GM23338 (cell line): ENCODE measurements around the gene USH1C. TPM values are rescaled to one million over a fixed set of nuclear protein-coding genes. Genes with fewer than 3 reads are reported as not detected.

Experiments
- ATAC-seq: fragments of 200-7000 bp; cut with Tn5 transposase; 3 replicates; pipeline ENCODE4 v1.9.1; 2020
- DNase-seq: peaks from one replicate; pipeline ENCODE4 v3.0.0-alpha.2; 2015; ENCODE audit warnings: low spot score
- H2AFZ ChIP-seq: fragments of 200-600 bp; sonication (generic); 2 replicates; pipeline ENCODE4 v1.8.0; 2016; ENCODE audit warnings: antibody characterized with exemption, mild to moderate bottlenecking, moderate library complexity
- H3F3A ChIP-seq: fragments of 200-600 bp; sonication (generic); replicated peaks from 2 replicates; pipeline ENCODE4 v1.8.0; 2017; ENCODE audit warnings: antibody characterized with exemption, mixed run types, low read depth
- H3K27ac ChIP-seq: fragments of 200-600 bp; sonication (generic); 2 replicates; pipeline ENCODE4 v1.6.1; 2016; ENCODE audit warnings: low read depth
- H3K27me3 ChIP-seq: fragments of 200-600 bp; sonication (generic); 2 replicates; pipeline ENCODE4 v1.8.0; 2016; ENCODE audit warnings: mild to moderate bottlenecking, mixed run types, moderate library complexity; ENCODE audit not compliant: insufficient read depth
- H3K36me3 ChIP-seq: fragments of 200-600 bp; sonication (generic); 2 replicates; pipeline ENCODE4 v1.8.0; 2016; ENCODE audit warnings: mild to moderate bottlenecking; ENCODE audit not compliant: insufficient read depth
- H3K4me1 ChIP-seq: fragments of 200-600 bp; sonication (generic); 2 replicates; pipeline ENCODE4 v1.8.0; 2016; ENCODE audit warnings: mild to moderate bottlenecking, moderate library complexity; ENCODE audit not compliant: insufficient read depth
- H3K4me2 ChIP-seq: fragments of 200-600 bp; sonication (generic); 2 replicates; pipeline ENCODE4 v1.7.1; 2017; ENCODE audit warnings: mixed run types
- H3K4me3 ChIP-seq: fragments of 200-600 bp; sonication (generic); 2 replicates; pipeline ENCODE4 v1.6.1; 2016; ENCODE audit warnings: mixed run types
- H3K79me2 ChIP-seq: fragments of 200-600 bp; sonication (generic); replicated peaks from 2 replicates; pipeline ENCODE4 v1.8.0; 2017; ENCODE audit warnings: mild to moderate bottlenecking; ENCODE audit not compliant: insufficient read depth
- H3K9me2 ChIP-seq: fragments of 200-600 bp; sonication (generic); 2 replicates; pipeline ENCODE4 v1.8.0; 2017; ENCODE audit not compliant: insufficient read depth
- H4K20me1 ChIP-seq: fragments of 200-600 bp; sonication (generic); replicated peaks from 2 replicates; pipeline ENCODE4 v1.8.0; 2017; ENCODE audit warnings: mild to moderate bottlenecking; ENCODE audit not compliant: insufficient read depth
- H3K27ac Mint-ChIP-seq: 2 replicates; pipeline ENCODE4 v1.8.0; 2020; ENCODE audit warnings: inconsistent platforms, mild to moderate bottlenecking, moderate library complexity, mixed read lengths
- H3K27me3 Mint-ChIP-seq: 3 replicates; pipeline ENCODE4 v1.8.0; 2022; ENCODE audit warnings: low read depth, mild to moderate bottlenecking, moderate library complexity, mixed read lengths, inconsistent platforms; ENCODE audit not compliant: insufficient read depth, poor library complexity
- H3K36me3 Mint-ChIP-seq: 3 replicates; pipeline ENCODE4 v1.8.0; 2021; ENCODE audit warnings: low read depth, mild to moderate bottlenecking, inconsistent platforms, moderate library complexity, mixed read lengths
- H3K4me1 Mint-ChIP-seq: 3 replicates; pipeline ENCODE4 v1.8.0; 2020; ENCODE audit warnings: mild to moderate bottlenecking, inconsistent platforms, mixed read lengths
- H3K4me3 Mint-ChIP-seq: 3 replicates; pipeline ENCODE4 v1.8.0; 2021; ENCODE audit warnings: moderate library complexity, mild to moderate bottlenecking, inconsistent platforms, mixed read lengths
- H3K9me3 Mint-ChIP-seq: 3 replicates; pipeline ENCODE4 v1.8.0; 2020; ENCODE audit warnings: moderate library complexity, mild to moderate bottlenecking, inconsistent platforms, mixed read lengths
- CREB1 ChIP-seq: fragments of 250-450 bp; sonication (Bioruptor Pico); IDR thresholded peaks from 2 replicates; pipeline ENCODE4 v1.5.0; 2020; ENCODE audit warnings: low read depth, mild to moderate bottlenecking, moderate library complexity
- EZH2phosphoT487 ChIP-seq: fragments of 200-600 bp; sonication (generic); IDR thresholded peaks from one replicate; pipeline ENCODE4 v1.8.1; 2018; ENCODE audit warnings: antibody characterized with exemption; ENCODE audit not compliant: unreplicated experiment
- JUNB ChIP-seq: IDR thresholded peaks from one replicate; pipeline ENCODE4 v1.6.1; 2016; ENCODE audit warnings: antibody characterized with exemption; ENCODE audit not compliant: unreplicated experiment
- ZNF114 ChIP-seq: fragments of 250-450 bp; sonication (Bioruptor Pico); IDR thresholded peaks from 2 replicates; pipeline ENCODE4 v1.5.0; 2020; ENCODE audit warnings: mild to moderate bottlenecking, moderate library complexity
- ZNF331 ChIP-seq: fragments of 250-450 bp; sonication (Bioruptor Pico); IDR thresholded peaks from 2 replicates; pipeline ENCODE4 v1.5.0; 2020; ENCODE audit warnings: low read depth, mild to moderate bottlenecking, moderate library complexity
- polyA plus RNA-seq: library from polyadenylated mRNA; unstranded; fragments of >200 nt; fragmentation: Nextera tagmentation; extraction: Ambion mirVana; gene quantifications from 2 replicates; pipeline ENCODE4 v1.2.1, GENCODE V29; 2016
- total RNA-seq: library from RNA; depleted of rRNA; stranded (reverse); fragments of >200 nt; shearing (Covaris generic); gene quantifications from 2 replicates; pipeline ENCODE4 v1.2.3, GENCODE V29; 2014
- TF ChIP-seq, protein P1 (sequence below): IDR thresholded peaks from one replicate; pipeline ENCODE4 v1.6.1; 2018; ENCODE audit warnings: antibody characterized with exemption; ENCODE audit not compliant: unreplicated experiment
- TF ChIP-seq, protein P2 (sequence below): IDR thresholded peaks from 2 replicates; pipeline ENCODE4 v1.6.1; 2016; ENCODE audit warnings: antibody characterized with exemption
- TF ChIP-seq, protein P3 (sequence below): fragments of 250-450 bp; sonication (Bioruptor Pico); IDR thresholded peaks from 2 replicates; pipeline ENCODE4 v1.5.0; 2020; ENCODE audit warnings: mild to moderate bottlenecking, moderate library complexity

The USH1C gene
- total and polyA plus RNA-seq, 2 experiments from 2014 or later = 1.3 to 1.8 TPM

DNA sequence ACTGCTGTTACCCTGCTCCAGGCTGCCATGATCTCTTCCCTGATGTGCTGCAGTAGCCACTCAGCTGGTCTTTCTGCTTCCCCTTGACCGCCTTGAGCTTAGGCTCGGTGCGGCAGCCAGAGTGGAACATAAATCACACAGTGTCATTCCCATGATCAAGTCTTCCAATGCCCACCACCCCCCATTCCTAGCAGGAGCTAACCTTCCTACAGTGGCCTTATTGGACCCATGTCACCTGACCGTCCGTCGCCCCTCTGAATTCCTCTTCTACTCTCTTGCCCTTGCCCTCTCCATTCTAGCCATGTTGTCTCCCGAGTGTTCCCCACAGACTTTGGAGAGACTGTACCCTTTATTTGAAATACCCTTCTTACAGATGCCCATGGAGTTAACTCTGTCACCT is 46.2 kb upstream of the USH1C start (continued):
- TF ChIP-seq, protein P1, sequence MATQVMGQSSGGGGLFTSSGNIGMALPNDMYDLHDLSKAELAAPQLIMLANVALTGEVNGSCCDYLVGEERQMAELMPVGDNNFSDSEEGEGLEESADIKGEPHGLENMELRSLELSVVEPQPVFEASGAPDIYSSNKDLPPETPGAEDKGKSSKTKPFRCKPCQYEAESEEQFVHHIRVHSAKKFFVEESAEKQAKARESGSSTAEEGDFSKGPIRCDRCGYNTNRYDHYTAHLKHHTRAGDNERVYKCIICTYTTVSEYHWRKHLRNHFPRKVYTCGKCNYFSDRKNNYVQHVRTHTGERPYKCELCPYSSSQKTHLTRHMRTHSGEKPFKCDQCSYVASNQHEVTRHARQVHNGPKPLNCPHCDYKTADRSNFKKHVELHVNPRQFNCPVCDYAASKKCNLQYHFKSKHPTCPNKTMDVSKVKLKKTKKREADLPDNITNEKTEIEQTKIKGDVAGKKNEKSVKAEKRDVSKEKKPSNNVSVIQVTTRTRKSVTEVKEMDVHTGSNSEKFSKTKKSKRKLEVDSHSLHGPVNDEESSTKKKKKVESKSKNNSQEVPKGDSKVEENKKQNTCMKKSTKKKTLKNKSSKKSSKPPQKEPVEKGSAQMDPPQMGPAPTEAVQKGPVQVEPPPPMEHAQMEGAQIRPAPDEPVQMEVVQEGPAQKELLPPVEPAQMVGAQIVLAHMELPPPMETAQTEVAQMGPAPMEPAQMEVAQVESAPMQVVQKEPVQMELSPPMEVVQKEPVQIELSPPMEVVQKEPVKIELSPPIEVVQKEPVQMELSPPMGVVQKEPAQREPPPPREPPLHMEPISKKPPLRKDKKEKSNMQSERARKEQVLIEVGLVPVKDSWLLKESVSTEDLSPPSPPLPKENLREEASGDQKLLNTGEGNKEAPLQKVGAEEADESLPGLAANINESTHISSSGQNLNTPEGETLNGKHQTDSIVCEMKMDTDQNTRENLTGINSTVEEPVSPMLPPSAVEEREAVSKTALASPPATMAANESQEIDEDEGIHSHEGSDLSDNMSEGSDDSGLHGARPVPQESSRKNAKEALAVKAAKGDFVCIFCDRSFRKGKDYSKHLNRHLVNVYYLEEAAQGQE = no peak

DNA sequence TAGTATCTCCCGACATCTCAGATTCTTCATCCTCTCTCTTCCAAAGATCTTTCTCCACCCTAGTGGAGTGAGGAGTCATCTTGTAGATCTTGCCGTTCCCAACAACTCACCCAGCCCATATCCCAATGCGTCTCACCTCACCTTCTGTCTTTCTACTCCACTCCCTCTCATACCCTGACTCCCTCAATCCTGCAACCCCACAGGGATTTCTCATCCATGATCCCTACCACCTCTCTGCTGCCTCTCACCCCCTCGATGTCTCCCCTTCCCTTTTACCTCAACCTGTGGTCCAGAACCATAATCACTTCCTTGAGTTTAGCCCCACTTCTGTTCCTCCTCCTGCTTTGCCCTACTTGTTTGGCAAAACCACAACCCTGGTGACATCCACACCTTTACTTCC is 44.5 kb upstream of the USH1C start:
- no peak for ATAC-seq
- Mint-ChIP-seq H3K27ac (no peak overlapping the region), H3K4me3 (no peak overlapping the region), H3K36me3 (no peaks in the 10 kb centered on the region), H3K4me1 (no peaks in the 10 kb centered on the region), H3K27me3 (peaks cover 2% of the 10 kb centered on the region), H3K9me3 (no peaks in the 10 kb centered on the region; the same call in 2 of the 3 replicates)
- H3K9me2 ChIP-seq = no peaks in the 10 kb centered on the region
- no peak for DNase-seq
- no peaks in the 10 kb centered on the region for H3F3A ChIP-seq
- no peaks in the 10 kb centered on the region for H3K4me1 ChIP-seq
- H3K4me2 ChIP-seq = no peak overlapping the region
- H2AFZ ChIP-seq = no peak overlapping the region
- no peaks in the 10 kb centered on the region for H3K36me3 ChIP-seq
- no peaks in the 10 kb centered on the region for H3K79me2 ChIP-seq
- H3K27ac ChIP-seq = no peak overlapping the region
- H3K27me3 ChIP-seq = no peaks in the 10 kb centered on the region
- no peak overlapping the region for H3K4me3 ChIP-seq
- no peaks in the 10 kb centered on the region for H4K20me1 ChIP-seq
- no peak for TF ChIP-seq ZNF331 (CRISPR knock-in tag)
- no peak for TF ChIP-seq EZH2phosphoT487
- TF ChIP-seq, protein P2, sequence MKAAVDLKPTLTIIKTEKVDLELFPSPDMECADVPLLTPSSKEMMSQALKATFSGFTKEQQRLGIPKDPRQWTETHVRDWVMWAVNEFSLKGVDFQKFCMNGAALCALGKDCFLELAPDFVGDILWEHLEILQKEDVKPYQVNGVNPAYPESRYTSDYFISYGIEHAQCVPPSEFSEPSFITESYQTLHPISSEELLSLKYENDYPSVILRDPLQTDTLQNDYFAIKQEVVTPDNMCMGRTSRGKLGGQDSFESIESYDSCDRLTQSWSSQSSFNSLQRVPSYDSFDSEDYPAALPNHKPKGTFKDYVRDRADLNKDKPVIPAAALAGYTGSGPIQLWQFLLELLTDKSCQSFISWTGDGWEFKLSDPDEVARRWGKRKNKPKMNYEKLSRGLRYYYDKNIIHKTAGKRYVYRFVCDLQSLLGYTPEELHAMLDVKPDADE = no peak
- no peak for TF ChIP-seq CREB1 (CRISPR knock-in tag)
- TF ChIP-seq JUNB = no peak
- TF ChIP-seq ZNF114 (CRISPR knock-in tag) = no peak
- TF ChIP-seq, protein P1 = no peak
- TF ChIP-seq, protein P3, sequence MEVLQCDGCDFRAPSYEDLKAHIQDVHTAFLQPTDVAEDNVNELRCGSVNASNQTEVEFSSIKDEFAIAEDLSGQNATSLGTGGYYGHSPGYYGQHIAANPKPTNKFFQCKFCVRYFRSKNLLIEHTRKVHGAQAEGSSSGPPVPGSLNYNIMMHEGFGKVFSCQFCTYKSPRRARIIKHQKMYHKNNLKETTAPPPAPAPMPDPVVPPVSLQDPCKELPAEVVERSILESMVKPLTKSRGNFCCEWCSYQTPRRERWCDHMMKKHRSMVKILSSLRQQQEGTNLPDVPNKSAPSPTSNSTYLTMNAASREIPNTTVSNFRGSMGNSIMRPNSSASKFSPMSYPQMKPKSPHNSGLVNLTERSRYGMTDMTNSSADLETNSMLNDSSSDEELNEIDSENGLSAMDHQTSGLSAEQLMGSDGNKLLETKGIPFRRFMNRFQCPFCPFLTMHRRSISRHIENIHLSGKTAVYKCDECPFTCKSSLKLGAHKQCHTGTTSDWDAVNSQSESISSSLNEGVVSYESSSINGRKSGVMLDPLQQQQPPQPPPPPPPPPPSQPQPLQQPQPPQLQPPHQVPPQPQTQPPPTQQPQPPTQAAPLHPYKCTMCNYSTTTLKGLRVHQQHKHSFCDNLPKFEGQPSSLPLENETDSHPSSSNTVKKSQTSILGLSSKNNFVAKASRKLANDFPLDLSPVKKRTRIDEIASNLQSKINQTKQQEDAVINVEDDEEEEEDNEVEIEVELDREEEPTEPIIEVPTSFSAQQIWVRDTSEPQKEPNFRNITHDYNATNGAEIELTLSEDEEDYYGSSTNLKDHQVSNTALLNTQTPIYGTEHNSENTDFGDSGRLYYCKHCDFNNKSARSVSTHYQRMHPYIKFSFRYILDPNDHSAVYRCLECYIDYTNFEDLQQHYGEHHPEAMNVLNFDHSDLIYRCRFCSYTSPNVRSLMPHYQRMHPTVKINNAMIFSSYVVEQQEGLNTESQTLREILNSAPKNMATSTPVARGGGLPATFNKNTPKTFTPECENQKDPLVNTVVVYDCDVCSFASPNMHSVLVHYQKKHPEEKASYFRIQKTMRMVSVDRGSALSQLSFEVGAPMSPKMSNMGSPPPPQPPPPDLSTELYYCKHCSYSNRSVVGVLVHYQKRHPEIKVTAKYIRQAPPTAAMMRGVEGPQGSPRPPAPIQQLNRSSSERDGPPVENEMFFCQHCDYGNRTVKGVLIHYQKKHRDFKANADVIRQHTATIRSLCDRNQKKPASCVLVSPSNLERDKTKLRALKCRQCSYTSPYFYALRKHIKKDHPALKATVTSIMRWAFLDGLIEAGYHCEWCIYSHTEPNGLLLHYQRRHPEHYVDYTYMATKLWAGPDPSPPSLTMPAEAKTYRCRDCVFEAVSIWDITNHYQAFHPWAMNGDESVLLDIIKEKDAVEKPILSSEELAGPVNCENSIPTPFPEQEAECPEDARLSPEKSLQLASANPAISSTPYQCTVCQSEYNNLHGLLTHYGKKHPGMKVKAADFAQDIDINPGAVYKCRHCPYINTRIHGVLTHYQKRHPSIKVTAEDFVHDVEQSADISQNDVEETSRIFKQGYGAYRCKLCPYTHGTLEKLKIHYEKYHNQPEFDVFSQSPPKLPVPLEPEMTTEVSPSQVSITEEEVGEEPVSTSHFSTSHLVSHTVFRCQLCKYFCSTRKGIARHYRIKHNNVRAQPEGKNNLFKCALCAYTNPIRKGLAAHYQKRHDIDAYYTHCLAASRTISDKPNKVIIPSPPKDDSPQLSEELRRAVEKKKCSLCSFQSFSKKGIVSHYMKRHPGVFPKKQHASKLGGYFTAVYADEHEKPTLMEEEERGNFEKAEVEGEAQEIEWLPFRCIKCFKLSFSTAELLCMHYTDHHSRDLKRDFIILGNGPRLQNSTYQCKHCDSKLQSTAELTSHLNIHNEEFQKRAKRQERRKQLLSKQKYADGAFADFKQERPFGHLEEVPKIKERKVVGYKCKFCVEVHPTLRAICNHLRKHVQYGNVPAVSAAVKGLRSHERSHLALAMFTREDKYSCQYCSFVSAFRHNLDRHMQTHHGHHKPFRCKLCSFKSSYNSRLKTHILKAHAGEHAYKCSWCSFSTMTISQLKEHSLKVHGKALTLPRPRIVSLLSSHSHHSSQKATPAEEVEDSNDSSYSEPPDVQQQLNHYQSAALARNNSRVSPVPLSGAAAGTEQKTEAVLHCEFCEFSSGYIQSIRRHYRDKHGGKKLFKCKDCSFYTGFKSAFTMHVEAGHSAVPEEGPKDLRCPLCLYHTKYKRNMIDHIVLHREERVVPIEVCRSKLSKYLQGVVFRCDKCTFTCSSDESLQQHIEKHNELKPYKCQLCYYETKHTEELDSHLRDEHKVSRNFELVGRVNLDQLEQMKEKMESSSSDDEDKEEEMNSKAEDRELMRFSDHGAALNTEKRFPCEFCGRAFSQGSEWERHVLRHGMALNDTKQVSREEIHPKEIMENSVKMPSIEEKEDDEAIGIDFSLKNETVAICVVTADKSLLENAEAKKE (CRISPR knock-in tag) = no peak
